Astrocyte (in vitro differentiated cells and primary cell): ENCODE data around the gene PCYT2. TPM values are rescaled to one million over a fixed set of nuclear protein-coding genes. Genes with fewer than 3 reads are reported as not detected.

ENCODE experiments used
- DNase-seq: peaks from one replicate; pipeline ENCODE4 v3.0.0-alpha.2; 2010; ENCODE audit warnings: low read depth
- FAIRE-seq: peaks from 2 replicates; lab custom pipeline; 2011; peaks lifted over from hg19 to GRCh38; lab: Jason Lieb, UNC
- H2AFZ ChIP-seq: 2 replicates; pipeline ENCODE4 v1.6.0; 2012; ENCODE audit warnings: low read depth, low read length, inconsistent platforms
- H3K27ac ChIP-seq: 2 replicates; pipeline ENCODE4 v1.5.1; 2011; ENCODE audit warnings: low read depth, low read length, inconsistent platforms
- H3K27me3 ChIP-seq: 2 replicates; pipeline ENCODE4 v1.6.0; 2011; ENCODE audit warnings: low read length, inconsistent platforms; ENCODE audit not compliant: insufficient read depth
- H3K36me3 ChIP-seq: 2 replicates; pipeline ENCODE4 v1.5.1; 2011; ENCODE audit warnings: low read length, inconsistent platforms; ENCODE audit not compliant: insufficient read depth
- H3K4me1 ChIP-seq: 2 replicates; pipeline ENCODE4 v1.5.1; 2011; ENCODE audit warnings: low read length, inconsistent platforms; ENCODE audit not compliant: insufficient read depth
- H3K4me2 ChIP-seq: 2 replicates; pipeline ENCODE4 v1.6.0; 2012; ENCODE audit warnings: low read length, inconsistent platforms
- H3K4me3 ChIP-seq: 2 replicates; pipeline ENCODE4 v1.5.1; 2011; ENCODE audit warnings: low read depth, mild to moderate bottlenecking, low read length, inconsistent platforms; ENCODE audit not compliant: insufficient read depth
- H3K79me2 ChIP-seq: 2 replicates; pipeline ENCODE4 v1.6.0; 2012; ENCODE audit warnings: mild to moderate bottlenecking, low read length, inconsistent platforms; ENCODE audit not compliant: insufficient read depth
- H3K9ac ChIP-seq: 2 replicates; pipeline ENCODE4 v1.6.0; 2012; ENCODE audit warnings: mild to moderate bottlenecking, low read length, inconsistent platforms
- H3K9me3 ChIP-seq: 2 replicates; pipeline ENCODE4 v1.5.1; 2012; ENCODE audit warnings: low read depth, mild to moderate bottlenecking, low read length, inconsistent platforms; ENCODE audit not compliant: insufficient read depth
- H4K20me1 ChIP-seq: 2 replicates; pipeline ENCODE4 v1.6.0; 2012; ENCODE audit warnings: low read length, inconsistent platforms; ENCODE audit not compliant: insufficient read depth
- H3K27ac Mint-ChIP-seq: one replicate; pipeline ENCODE4 v1.8.0; 2021; ENCODE audit warnings: mild to moderate bottlenecking, mixed read lengths; ENCODE audit not compliant: unreplicated experiment
- H3K27me3 Mint-ChIP-seq: one replicate; pipeline ENCODE4 v1.8.0; 2021; ENCODE audit warnings: low read depth, mixed read lengths; ENCODE audit not compliant: unreplicated experiment
- H3K36me3 Mint-ChIP-seq: one replicate; pipeline ENCODE4 v1.8.0; 2021; ENCODE audit warnings: low read depth, mixed read lengths; ENCODE audit not compliant: unreplicated experiment
- H3K4me1 Mint-ChIP-seq: one replicate; pipeline ENCODE4 v1.8.0; 2021; ENCODE audit warnings: low read depth, mixed read lengths; ENCODE audit not compliant: unreplicated experiment
- H3K4me3 Mint-ChIP-seq: one replicate; pipeline ENCODE4 v1.8.0; 2021; ENCODE audit warnings: mild to moderate bottlenecking, moderate library complexity, mixed read lengths; ENCODE audit not compliant: unreplicated experiment
- H3K9me3 Mint-ChIP-seq: one replicate; pipeline ENCODE4 v1.8.0; 2021; ENCODE audit warnings: mild to moderate bottlenecking, mixed read lengths; ENCODE audit not compliant: unreplicated experiment
- EZH2 ChIP-seq: IDR thresholded peaks from 2 replicates; pipeline ENCODE4 v1.6.1; 2012; ENCODE audit warnings: mild to moderate bottlenecking, low read length, inconsistent platforms; ENCODE audit not compliant: insufficient read depth
- total RNA-seq: library from RNA; stranded (reverse); gene quantifications from 2 replicates; pipeline ENCODE4 v1.2.1, GENCODE V29; 2021
- TF ChIP-seq, protein P1 (sequence below): IDR thresholded peaks from 2 replicates; pipeline ENCODE4 v1.5.1; 2011; ENCODE audit warnings: low read depth, mild to moderate bottlenecking, inconsistent platforms, low read length, moderate library complexity; ENCODE audit not compliant: insufficient read depth

Gene PCYT2
- total RNA-seq, 1 donor from 2014 or later = 31.6 TPM

DNA sequence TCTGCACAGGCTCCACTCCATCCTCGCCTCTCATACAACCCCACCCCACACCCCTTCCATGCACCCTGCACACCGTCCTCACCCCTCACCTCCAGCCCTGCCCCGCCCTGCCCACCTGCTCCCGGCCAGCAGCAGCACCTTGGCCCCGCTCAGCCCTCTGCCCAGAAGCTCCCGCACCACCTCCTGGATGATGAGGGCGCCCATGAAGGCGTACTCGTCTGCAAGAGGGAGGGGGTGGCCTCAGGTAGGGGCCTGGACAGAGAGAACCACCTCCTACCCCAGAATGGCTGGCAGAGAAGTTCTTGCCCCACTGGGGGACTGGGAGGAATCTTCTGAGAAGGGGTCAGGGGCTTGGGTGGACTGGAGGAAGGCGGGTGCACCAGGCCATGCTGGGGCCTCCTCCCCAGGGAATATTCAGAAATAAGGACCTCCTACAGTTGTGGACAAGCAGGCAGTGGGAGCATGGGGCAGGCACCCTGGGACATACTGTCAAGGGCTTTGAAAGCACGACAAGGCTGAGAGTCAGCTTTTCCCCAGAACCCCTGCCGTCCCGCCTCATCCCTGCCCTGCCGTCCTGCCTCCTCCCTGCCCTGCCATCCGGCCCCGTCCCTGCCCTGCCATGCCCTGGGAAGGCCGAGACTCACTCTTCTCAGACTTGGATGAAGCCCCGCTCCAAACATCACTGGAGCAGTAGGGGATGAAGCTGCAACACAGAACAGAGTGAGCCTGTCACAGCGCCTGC is 46.7 kb upstream of the PCYT2 start:
- Mint-ChIP-seq H3K4me1 (peaks cover 3% of the 10 kb centered on the region), H3K9me3 (peaks cover 2% of the 10 kb centered on the region), H3K36me3 (no peaks in the 10 kb centered on the region), H3K27ac (no peak overlapping the region), H3K27me3 (peaks cover 30% of the 10 kb centered on the region), H3K4me3 (no peak overlapping the region)
- Histone ChIP-seq H3K79me2 (no peaks in the 10 kb centered on the region), H4K20me1 (peaks cover 7% of the 10 kb centered on the region), H3K4me2 (no peak overlapping the region), H3K9ac (no peak overlapping the region), H3K9me3 (no peaks in the 10 kb centered on the region), H2AFZ (no peak overlapping the region), H3K36me3 (no peaks in the 10 kb centered on the region), H3K4me1 (no peaks in the 10 kb centered on the region), H3K27me3 (peaks cover 26% of the 10 kb centered on the region), H3K4me3 (no peak overlapping the region), H3K27ac (no peak overlapping the region)
- TF ChIP-seq, protein P1, sequence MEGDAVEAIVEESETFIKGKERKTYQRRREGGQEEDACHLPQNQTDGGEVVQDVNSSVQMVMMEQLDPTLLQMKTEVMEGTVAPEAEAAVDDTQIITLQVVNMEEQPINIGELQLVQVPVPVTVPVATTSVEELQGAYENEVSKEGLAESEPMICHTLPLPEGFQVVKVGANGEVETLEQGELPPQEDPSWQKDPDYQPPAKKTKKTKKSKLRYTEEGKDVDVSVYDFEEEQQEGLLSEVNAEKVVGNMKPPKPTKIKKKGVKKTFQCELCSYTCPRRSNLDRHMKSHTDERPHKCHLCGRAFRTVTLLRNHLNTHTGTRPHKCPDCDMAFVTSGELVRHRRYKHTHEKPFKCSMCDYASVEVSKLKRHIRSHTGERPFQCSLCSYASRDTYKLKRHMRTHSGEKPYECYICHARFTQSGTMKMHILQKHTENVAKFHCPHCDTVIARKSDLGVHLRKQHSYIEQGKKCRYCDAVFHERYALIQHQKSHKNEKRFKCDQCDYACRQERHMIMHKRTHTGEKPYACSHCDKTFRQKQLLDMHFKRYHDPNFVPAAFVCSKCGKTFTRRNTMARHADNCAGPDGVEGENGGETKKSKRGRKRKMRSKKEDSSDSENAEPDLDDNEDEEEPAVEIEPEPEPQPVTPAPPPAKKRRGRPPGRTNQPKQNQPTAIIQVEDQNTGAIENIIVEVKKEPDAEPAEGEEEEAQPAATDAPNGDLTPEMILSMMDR = no peak
- no peak for TF ChIP-seq EZH2
- FAIRE-seq (no peak), DNase-seq (no peak)

DNA sequence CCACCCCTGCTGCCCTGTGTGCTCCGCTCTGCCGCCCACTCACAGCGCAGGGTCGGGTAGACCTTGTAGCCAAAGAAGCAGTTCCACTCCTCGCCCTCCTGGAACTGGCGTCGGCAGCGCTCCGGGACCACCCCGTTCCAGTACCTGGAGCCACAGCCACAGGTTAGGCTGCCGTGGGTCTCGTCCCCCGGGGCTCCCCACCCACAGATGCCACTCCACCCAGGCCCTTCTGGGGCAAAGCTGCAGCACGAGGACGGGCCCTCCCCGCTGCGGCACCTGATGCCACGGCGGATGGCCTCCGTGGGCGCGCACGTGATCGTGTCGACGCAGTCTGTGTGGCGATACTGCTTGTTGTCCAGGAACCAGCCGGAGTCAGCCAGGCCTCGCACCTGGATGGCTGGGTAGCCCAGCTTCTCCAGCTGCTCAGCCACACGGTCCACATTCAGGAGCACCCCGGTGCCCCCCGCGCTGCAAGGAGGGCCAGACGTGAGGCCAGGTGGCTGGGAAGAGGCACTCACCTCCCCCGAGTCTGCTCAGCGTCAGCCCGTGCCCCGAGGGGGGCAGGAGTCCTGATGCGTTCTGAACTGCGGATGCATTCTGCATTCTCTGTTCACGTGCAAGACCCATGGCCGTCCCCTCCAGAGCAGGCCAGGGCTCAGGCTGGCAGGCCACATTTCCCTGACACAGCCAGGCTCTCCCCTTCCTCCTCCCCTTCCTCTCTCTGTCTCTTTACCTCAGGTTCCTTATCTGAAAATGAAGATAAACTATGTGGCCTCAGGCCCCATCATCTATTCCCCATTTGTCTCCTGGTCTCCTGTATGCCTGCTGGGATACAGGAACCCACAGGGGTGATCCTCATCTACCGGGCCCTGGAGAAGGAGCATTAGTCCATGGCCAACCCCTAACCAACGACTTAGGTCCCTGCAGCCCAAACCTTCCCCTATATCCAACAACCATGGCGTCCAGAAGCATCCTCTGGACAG is 45.7 kb upstream of the PCYT2 start:
- H2AFZ ChIP-seq = no peak overlapping the region
- peaks cover 17% of the 10 kb centered on the region for H3K27me3 ChIP-seq
- H4K20me1 ChIP-seq = peaks cover 7% of the 10 kb centered on the region
- DNase-seq (no peak), FAIRE-seq (no peak)
- no peak for TF ChIP-seq EZH2
- TF ChIP-seq, protein P1 = no peak
- Mint-ChIP-seq H3K36me3 (no peaks in the 10 kb centered on the region), H3K9me3 (peaks cover 2% of the 10 kb centered on the region), H3K27ac (no peak overlapping the region), H3K4me1 (peaks cover 3% of the 10 kb centered on the region), H3K4me3 (no peak overlapping the region), H3K27me3 (peaks cover 26% of the 10 kb centered on the region)
- H3K4me1 ChIP-seq = no peaks in the 10 kb centered on the region
- H3K36me3 ChIP-seq = no peaks in the 10 kb centered on the region
- no peak overlapping the region for H3K9ac ChIP-seq
- H3K4me2 ChIP-seq = no peak overlapping the region
- no peak overlapping the region for H3K4me3 ChIP-seq
- no peaks in the 10 kb centered on the region for H3K9me3 ChIP-seq
- no peak overlapping the region for H3K27ac ChIP-seq
- H3K79me2 ChIP-seq = no peaks in the 10 kb centered on the region
